CD4-positive, alpha-beta memory T cell (primary cell): Measurements from ENCODE around the gene CCL7. TPM values are rescaled to one million over a fixed set of nuclear protein-coding genes. Genes with fewer than 3 reads are reported as not detected.
"Not testable (repeated sequence)": the region's sequence is repeated elsewhere in the genome, so short reads cannot be mapped to it uniquely, and the experiment has no call there.

ENCODE experiments used
- CTCF ChIA-PET: fragments of 350-600 bp; sonication (Branson Sonifier 250); formaldehyde crosslinking; loops from one replicate; lab custom pipeline; 2021; ENCODE audit warnings: inconsistent platforms; ENCODE audit not compliant: partially characterized antibody; lab: Charles Lee
- POLR2A ChIA-PET: fragments of 350-600 bp; sonication (Branson Sonifier 250); formaldehyde crosslinking; loops from one replicate; lab custom pipeline; 2021; ENCODE audit not compliant: partially characterized antibody; lab: Charles Lee
- DNase-seq, 5 donors: peaks; one replicate each; pipeline versions ENCODE4 v3.0.0 to v3.0.0-alpha.2; 2020 to 2022; ENCODE audit warnings: mixed read lengths in 1 of 5
- H3K27ac ChIP-seq: one replicate; pipeline ENCODE4 v1.7.0; 2013; ENCODE audit warnings: low read depth, low read length
- H3K27me3 ChIP-seq: 2 replicates; pipeline ENCODE4 v1.7.0; 2013; ENCODE audit warnings: mild to moderate bottlenecking, low read length, moderate library complexity; ENCODE audit not compliant: insufficient read depth
- H3K36me3 ChIP-seq: 2 replicates; pipeline ENCODE4 v1.7.0; 2013; ENCODE audit warnings: mild to moderate bottlenecking, low read length, moderate library complexity; ENCODE audit not compliant: insufficient read depth
- H3K4me1 ChIP-seq: 2 replicates; pipeline ENCODE4 v1.7.0; 2013; ENCODE audit warnings: mild to moderate bottlenecking, low read length, moderate library complexity; ENCODE audit not compliant: insufficient read depth
- H3K4me3 ChIP-seq, 2 donors: one replicate each; pipeline ENCODE4 v1.7.0; 2013; ENCODE audit warnings: low read length in 2 of 2, mild to moderate bottlenecking in 1 of 2
- H3K9me3 ChIP-seq, 2 donors: one replicate each; pipeline ENCODE4 v1.7.0; 2013; ENCODE audit warnings: low read length in 2 of 2, control low read depth in 1 of 2; ENCODE audit not compliant: control insufficient read depth in 1 of 2
- H3K27ac Mint-ChIP-seq, 7 donors: one replicate each; pipeline ENCODE4 v1.8.0; 2020 to 2021; ENCODE audit warnings: mixed read lengths in 7 of 7, mild to moderate bottlenecking in 6 of 7, inconsistent platforms in 3 of 7, moderate library complexity in 3 of 7
- H3K27me3 Mint-ChIP-seq, 2 donors: one replicate each; pipeline ENCODE4 v1.8.0; 2020 to 2021; ENCODE audit warnings: mixed read lengths in 2 of 2
- H3K36me3 Mint-ChIP-seq, 2 donors: one replicate each; pipeline ENCODE4 v1.8.0; 2020 to 2021; ENCODE audit warnings: mixed read lengths in 2 of 2, inconsistent platforms in 1 of 2, mild to moderate bottlenecking in 1 of 2
- H3K4me1 Mint-ChIP-seq, 4 donors: one replicate each; pipeline ENCODE4 v1.8.0; 2020 to 2021; ENCODE audit warnings: mixed read lengths in 4 of 4, mild to moderate bottlenecking in 1 of 4
- H3K4me3 Mint-ChIP-seq, 8 donors: one replicate each; pipeline ENCODE4 v1.8.0; 2020 to 2021; ENCODE audit warnings: mixed read lengths in 8 of 8, mild to moderate bottlenecking in 7 of 8, moderate library complexity in 6 of 8, inconsistent platforms in 3 of 8
- H3K9me3 Mint-ChIP-seq, 8 donors: one replicate each; pipeline ENCODE4 v1.8.0; 2020 to 2021; ENCODE audit warnings: mixed read lengths in 8 of 8, mild to moderate bottlenecking in 5 of 8, inconsistent platforms in 3 of 8, moderate library complexity in 1 of 8
- intact Hi-C: fragments of 100-400 bp; cut with micrococcal nuclease; formaldehyde crosslinking; loops from one replicate; pipeline ENCODE4 v1.15.1; 2023
- polyA plus RNA-seq, 2 donors: library from polyadenylated mRNA; unstranded; fragments of 300-500 nt; fragmentation: Illumina TruSeq; gene quantifications; one replicate each; pipeline ENCODE4 v1.2.3, GENCODE V29; 2021
- total RNA-seq, 2 experiments: library from RNA; stranded (reverse); gene quantifications; one replicate each; pipeline ENCODE4 v1.2.3, GENCODE V29; 2021

CCL7 gene
- total and polyA plus RNA-seq, 4 experiments from 2014 or later: not detected

DNA sequence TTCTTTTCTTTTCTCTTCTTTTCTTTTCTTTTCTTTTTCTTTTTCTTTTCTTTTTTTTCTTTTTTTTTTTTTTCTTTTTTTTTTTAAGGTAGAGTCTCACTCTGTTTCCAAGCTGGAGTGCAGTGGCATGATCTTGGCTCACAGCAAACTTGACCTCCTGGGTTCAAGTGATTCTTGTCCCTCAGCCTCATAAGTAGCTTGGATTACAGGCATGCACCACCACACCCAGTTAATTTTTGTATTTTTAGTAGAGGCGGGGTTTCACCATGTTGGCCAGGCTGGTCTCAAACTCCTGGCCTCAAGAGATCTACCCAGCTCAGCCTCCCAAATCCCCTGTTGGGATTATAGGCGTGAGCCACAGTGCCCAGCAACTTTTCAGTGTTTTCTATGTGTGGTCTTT lies 42.7 kb upstream of the CCL7 start:
- H3K4me1 Mint-ChIP-seq, H3K4me3 ChIP-seq, H3K9me3 ChIP-seq, CTCF ChIA-PET, H3K27ac Mint-ChIP-seq, DNase-seq, POLR2A ChIA-PET, H3K27ac ChIP-seq, H3K4me3 Mint-ChIP-seq, H3K27me3 ChIP-seq, H3K36me3 ChIP-seq, H3K4me1 ChIP-seq, intact Hi-C loops: not testable (repeated sequence)
- Mint-ChIP-seq H3K36me3 (peaks cover 0 to 10% of the 10 kb centered on the region in 2 donors), H3K9me3 (peaks cover 0 to 27% (median 21%) of the 10 kb centered on the region in 8 donors), H3K27me3 (peaks cover 32 to 33% of the 10 kb centered on the region in 2 donors)

DNA sequence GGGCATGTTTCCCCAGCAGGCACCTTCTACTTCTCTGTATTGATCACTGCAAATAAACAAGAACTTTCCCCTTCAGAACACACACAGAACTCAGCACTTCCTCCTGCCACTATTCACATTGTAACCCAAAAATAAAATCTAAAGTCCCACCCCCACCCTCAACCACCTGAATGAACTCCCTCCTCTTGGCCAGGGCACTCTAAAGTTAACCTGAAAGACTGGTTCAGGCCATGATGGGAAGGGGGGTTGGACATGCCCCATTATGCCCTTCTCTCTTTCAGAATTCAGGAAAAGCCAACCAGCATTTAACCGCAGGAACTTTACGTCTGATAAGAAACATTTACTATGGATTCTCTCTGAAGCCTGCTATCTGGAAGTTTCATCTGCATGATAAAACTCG lies 42.3 kb upstream of the CCL7 start:
- CTCF ChIA-PET: no interaction called here

GRCh38 chr17:34228781-34229180 lies 41.2 kb upstream of the CCL7 start:
- Mint-ChIP-seq H3K4me1 (no peaks in the 10 kb centered on the region), H3K9me3 (peaks cover 0 to 27% (median 21%) of the 10 kb centered on the region in 8 donors), H3K36me3 (peaks cover 0 to 10% of the 10 kb centered on the region in 2 donors), H3K27ac (no peak overlapping the region), H3K27me3 (peaks cover 26 to 36% of the 10 kb centered on the region in 2 donors), H3K4me3 (no peak overlapping the region)
- Histone ChIP-seq H3K36me3 (no peaks in the 10 kb centered on the region), H3K9me3 (no peaks in the 10 kb centered on the region), H3K27me3 (no peaks in the 10 kb centered on the region), H3K27ac (no peak overlapping the region), H3K4me1 (no peaks in the 10 kb centered on the region), H3K4me3 (no peak overlapping the region)
- POLR2A ChIA-PET: no interaction called here
- DNase-seq: no peak
- intact Hi-C loops: no loop called here
- CTCF ChIA-PET: no interaction called here

More for the DNA sequence above, 42.3 kb upstream of the CCL7 start:
- Mint-ChIP-seq H3K27ac (no peak overlapping the region), H3K4me3 (no peak overlapping the region), H3K9me3 (peaks cover 0 to 27% (median 21%) of the 10 kb centered on the region in 8 donors), H3K27me3 (peaks cover 29 to 36% of the 10 kb centered on the region in 2 donors), H3K4me1 (no peaks in the 10 kb centered on the region), H3K36me3 (peaks cover 0 to 10% of the 10 kb centered on the region in 2 donors)
- Histone ChIP-seq H3K27me3 (no peaks in the 10 kb centered on the region), H3K36me3 (no peaks in the 10 kb centered on the region), H3K27ac (no peak overlapping the region), H3K9me3 (no peaks in the 10 kb centered on the region), H3K4me1 (no peaks in the 10 kb centered on the region), H3K4me3 (no peak overlapping the region)
- POLR2A ChIA-PET: no interaction called here
- intact Hi-C loops: no loop called here
- no peak for DNase-seq

GRCh38 chr17:34230342-34230741 lies 39.7 kb upstream of the CCL7 start:
- DNase-seq: no peak
- CTCF ChIA-PET: no interaction called here
- no peak overlapping the region for H3K4me3 ChIP-seq

DNA sequence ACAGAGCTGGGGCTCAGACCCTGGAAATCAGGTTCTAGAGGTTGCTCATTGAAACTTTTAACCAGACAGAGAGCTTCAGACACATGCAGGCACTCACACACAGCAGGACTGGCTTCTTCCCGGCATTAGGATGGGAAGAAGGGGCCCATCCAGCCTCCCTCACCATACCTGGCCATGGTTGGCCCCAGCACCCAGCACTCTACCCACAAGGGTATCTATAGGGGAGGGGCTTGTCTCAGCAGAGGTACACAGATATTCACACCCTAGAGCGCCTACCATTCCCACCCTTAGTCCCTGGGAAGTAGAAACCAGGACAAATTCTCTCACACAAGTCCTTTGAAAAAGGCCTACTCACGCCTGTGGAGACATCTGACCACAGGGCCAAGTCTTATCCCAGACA lies 35.4 kb upstream of the CCL7 start:
- Mint-ChIP-seq H3K27me3 (peaks cover 11 to 21% of the 10 kb centered on the region in 2 donors), H3K4me1 (no peaks in the 10 kb centered on the region), H3K27ac (no peak overlapping the region), H3K36me3 (peaks cover 0 to 8% of the 10 kb centered on the region in 2 donors), H3K4me3 (no peak overlapping the region), H3K9me3 (peaks cover 0 to 18% (median 12%) of the 10 kb centered on the region in 8 donors)
- CTCF ChIA-PET: no interaction called here
- no peaks in the 10 kb centered on the region for H3K36me3 ChIP-seq
- POLR2A ChIA-PET: no interaction called here
- intact Hi-C loops: no loop called here
- H3K9me3 ChIP-seq: no peaks in the 10 kb centered on the region
- no peaks in the 10 kb centered on the region for H3K4me1 ChIP-seq
- H3K27me3 ChIP-seq: no peaks in the 10 kb centered on the region
- H3K4me3 ChIP-seq: no peak overlapping the region
- no peak for DNase-seq
- H3K27ac ChIP-seq: no peak overlapping the region

More at GRCh38 chr17:34230342-34230741, 39.7 kb upstream of the CCL7 start:
- H3K27ac ChIP-seq: no peak overlapping the region
- POLR2A ChIA-PET: no interaction called here
- Mint-ChIP-seq H3K27me3 (peaks cover 25 to 35% of the 10 kb centered on the region in 2 donors), H3K36me3 (peaks cover 0 to 10% of the 10 kb centered on the region in 2 donors), H3K4me1 (no peaks in the 10 kb centered on the region), H3K4me3 (no peak overlapping the region), H3K9me3 (peaks cover 0 to 27% (median 21%) of the 10 kb centered on the region in 8 donors), H3K27ac (no peak overlapping the region)
- H3K36me3 ChIP-seq: no peaks in the 10 kb centered on the region
- no peaks in the 10 kb centered on the region for H3K9me3 ChIP-seq
- no peaks in the 10 kb centered on the region for H3K27me3 ChIP-seq
- H3K4me1 ChIP-seq: no peaks in the 10 kb centered on the region
- intact Hi-C loops: no loop called here

DNA sequence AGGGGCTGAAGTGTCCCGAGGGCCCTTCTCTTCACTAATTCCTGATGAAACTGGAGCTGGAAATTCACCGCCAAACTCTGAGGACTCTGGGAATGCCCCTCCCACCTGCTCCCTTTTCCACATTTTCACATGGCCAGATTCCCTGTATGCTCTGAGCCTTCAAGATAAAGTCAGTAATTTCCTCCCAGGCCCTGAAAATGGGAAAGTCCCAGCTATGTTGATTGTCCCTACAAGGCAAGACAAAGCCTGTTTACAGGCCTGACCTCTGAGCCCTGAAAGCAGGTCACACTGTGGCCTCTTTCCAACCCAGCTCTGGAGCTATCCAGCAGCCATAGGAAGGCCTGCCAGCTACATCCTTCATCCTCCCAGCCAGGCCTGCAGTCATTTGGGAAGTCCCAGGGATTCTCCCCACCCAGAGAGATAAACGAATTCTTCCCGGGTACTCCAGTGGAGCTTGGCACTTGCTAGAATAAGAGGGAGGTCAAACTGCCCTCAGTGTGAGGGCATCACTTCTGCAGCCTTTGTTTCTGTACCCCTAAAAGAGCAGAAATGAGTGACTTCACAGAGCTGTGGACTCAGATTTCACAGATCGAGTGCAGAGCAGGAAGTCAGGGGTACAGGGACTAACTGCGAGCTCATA lies 34.5 kb upstream of the CCL7 start:
- no peak overlapping the region for H3K4me3 ChIP-seq
- peaks cover 0 to 11% (median 4%) of the 10 kb centered on the region in 8 donors for H3K9me3 Mint-ChIP-seq
- H3K4me1 Mint-ChIP-seq: no peaks in the 10 kb centered on the region
- H3K27ac ChIP-seq: no peak overlapping the region
- H3K4me1 ChIP-seq: no peaks in the 10 kb centered on the region
- DNase-seq: no peak
- peaks cover 0 to 7% of the 10 kb centered on the region in 2 donors for H3K36me3 Mint-ChIP-seq
- no peaks in the 10 kb centered on the region for H3K27me3 ChIP-seq
- ChIA-PET POLR2A (no interaction called here), CTCF (no interaction called here)
- intact Hi-C loops: no loop called here
- H3K36me3 ChIP-seq: no peaks in the 10 kb centered on the region
- peak overlapping the region in 1 of 7 donors; percentile 1 for H3K27ac Mint-ChIP-seq
- H3K27me3 Mint-ChIP-seq: peaks cover 12 to 25% of the 10 kb centered on the region in 2 donors
- no peak overlapping the region for H3K4me3 Mint-ChIP-seq
- no peaks in the 10 kb centered on the region for H3K9me3 ChIP-seq

DNA sequence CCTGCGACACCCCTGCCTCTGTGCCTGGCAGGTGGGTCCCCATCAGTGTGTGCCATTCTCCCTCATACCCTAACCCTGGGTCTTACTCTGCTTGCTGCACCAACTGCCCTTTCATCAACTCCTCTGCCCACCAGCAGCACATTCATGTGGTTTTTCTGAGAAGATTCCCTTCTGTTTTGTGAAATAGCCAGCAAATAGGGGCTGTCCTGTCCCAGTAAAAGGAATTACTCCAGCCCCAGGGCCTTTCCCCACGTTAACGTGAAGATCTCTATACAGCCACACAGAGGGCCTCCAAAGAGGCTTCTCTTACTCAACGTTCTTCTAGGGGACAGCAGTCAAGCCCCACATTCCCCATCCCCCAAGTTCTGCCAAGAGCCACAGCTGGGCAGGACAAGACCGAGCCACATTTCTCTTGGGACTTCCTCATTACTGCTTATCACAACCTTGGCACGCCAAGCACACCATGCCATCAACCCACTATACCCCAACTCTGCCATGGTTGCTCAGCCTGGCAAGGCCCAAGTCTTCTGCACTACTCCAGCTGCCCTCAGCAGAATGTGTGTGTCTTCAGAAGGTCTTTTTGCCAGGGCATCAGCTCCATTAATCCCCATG lies 33.6 kb upstream of the CCL7 start:
- Mint-ChIP-seq H3K27me3 (peaks cover 5 to 17% of the 10 kb centered on the region in 2 donors), H3K9me3 (peaks cover 0 to 2% (median 0%) of the 10 kb centered on the region in 8 donors), H3K27ac (no peak overlapping the region), H3K4me3 (no peak overlapping the region), H3K36me3 (no peaks in the 10 kb centered on the region), H3K4me1 (no peaks in the 10 kb centered on the region)
- Histone ChIP-seq H3K4me1 (no peaks in the 10 kb centered on the region), H3K27ac (no peak overlapping the region), H3K9me3 (no peaks in the 10 kb centered on the region), H3K4me3 (no peak overlapping the region), H3K36me3 (no peaks in the 10 kb centered on the region), H3K27me3 (no peaks in the 10 kb centered on the region)
- intact Hi-C loops: no loop called here
- ChIA-PET CTCF (no interaction called here), POLR2A (no interaction called here)
- DNase-seq: no peak
